A549 (cell line): ENCODE measurements around the gene AHCYL2. TPM values are rescaled to one million over a fixed set of nuclear protein-coding genes. Genes with fewer than 3 reads are reported as not detected.
"Not testable (repeated sequence)": the region's sequence is repeated elsewhere in the genome, so short reads cannot be mapped to it uniquely, and the experiment has no call there.

Experiments
- ATAC-seq, 2 experiments: fragments of 200-7000 bp in 1 of 2; fragments of >200 bp in 1 of 2; cut with Nextera tagmentation in 1 of 2; cut with Tn5 transposase in 1 of 2; 3 replicates each; pipeline versions ENCODE4 v1.8.0 to v1.9.1; 2018 to 2020; ENCODE audit warnings: mild to moderate bottlenecking in 1 of 2, moderate library complexity in 1 of 2
- CTCF ChIA-PET: fragments of 300-600 bp; sonication (Branson Sonifier 250); formaldehyde crosslinking; extraction: SDS; loops from one replicate; lab custom pipeline; 2021; ENCODE audit warnings: antibody characterized with exemption, inconsistent platforms; lab: Yijun Ruan, JAX
- POLR2A ChIA-PET: fragments of 350-600 bp; formaldehyde crosslinking; extraction: SDS; loops from one replicate; lab custom pipeline; 2021; ENCODE audit warnings: antibody characterized with exemption, inconsistent platforms; lab: Yijun Ruan, JAX
- DNase-seq, 2 experiments: peaks; one replicate each; pipeline versions ENCODE4 v3.0.0 to v3.0.0-alpha.2; 2011 to 2016; ENCODE audit warnings: low read depth in 1 of 2, low spot score in 1 of 2
- FAIRE-seq: peaks from 2 replicates; lab custom pipeline; 2011; peaks lifted over from hg19 to GRCh38; lab: Jason Lieb, UNC
- H3K27ac ChIP-seq, 2 experiments: fragments of >200 bp; sonication (Bioruptor Twin); formaldehyde crosslinking; 3 replicates each; pipeline ENCODE4 v1.5.1; 2016 to 2017
- H3K4me1 ChIP-seq: fragments of >200 bp; sonication (Bioruptor Twin); formaldehyde crosslinking; 3 replicates; pipeline ENCODE4 v1.6.1; 2016
- H3K4me2 ChIP-seq: fragments of >200 bp; sonication (Bioruptor Twin); formaldehyde crosslinking; 3 replicates; pipeline ENCODE4 v1.6.1; 2016
- H3K4me3 ChIP-seq: fragments of >200 bp; sonication (Bioruptor Twin); formaldehyde crosslinking; 3 replicates; pipeline ENCODE4 v1.5.1; 2016
- H3K9me3 ChIP-seq: fragments of >200 bp; sonication (Bioruptor Twin); formaldehyde crosslinking; 3 replicates; pipeline ENCODE4 v1.6.1; 2016
- ATOH8 ChIP-seq: fragments of 250-450 bp; sonication (Bioruptor Pico); IDR thresholded peaks from 2 replicates; pipeline ENCODE4 v1.5.0; 2020; ENCODE audit warnings: low read depth, mild to moderate bottlenecking, moderate library complexity
- BCL3 ChIP-seq: fragments of >200 bp; sonication (Bioruptor Twin); formaldehyde crosslinking; IDR thresholded peaks from 3 replicates; pipeline ENCODE4 v1.6.1; 2016
- BHLHE40 ChIP-seq: IDR thresholded peaks from 2 replicates; pipeline ENCODE4 v1.6.1; 2012; ENCODE audit warnings: low read depth, low read length, inconsistent platforms
- CBX2 ChIP-seq: fragments of 200-600 bp; sonication (generic); IDR thresholded peaks from 2 replicates; pipeline ENCODE4 v1.6.1; 2016; ENCODE audit warnings: low read depth, mild to moderate bottlenecking, borderline replicate concordance
- CBX8 ChIP-seq: fragments of 200-600 bp; sonication (generic); IDR thresholded peaks from 2 replicates; pipeline ENCODE4 v1.6.1; 2016
- CEBPB ChIP-seq, 2 experiments: fragments of >200 bp in 1 of 2; sonication (Bioruptor Twin) in 1 of 2; formaldehyde crosslinking in 1 of 2; IDR thresholded peaks; 2 replicates each; pipeline ENCODE4 v1.6.1; 2012 to 2016
- CHD4 ChIP-seq: fragments of 200-600 bp; sonication (generic); IDR thresholded peaks from 2 replicates; pipeline ENCODE4 v1.6.1; 2016; ENCODE audit warnings: antibody characterized with exemption, mild to moderate bottlenecking, borderline replicate concordance
- E2F6 ChIP-seq: IDR thresholded peaks from 2 replicates; pipeline ENCODE4 v1.6.1; 2012; ENCODE audit warnings: low read depth, borderline replicate concordance
- EHMT2 ChIP-seq: fragments of 200-600 bp; sonication (generic); IDR thresholded peaks from 2 replicates; pipeline ENCODE4 v1.6.1; 2016; ENCODE audit warnings: antibody characterized with exemption, low read depth, mild to moderate bottlenecking, moderate library complexity
- ELK1 ChIP-seq: fragments of 150-350 bp; IDR thresholded peaks from 2 replicates; pipeline ENCODE4 v1.6.1; 2014; ENCODE audit warnings: low read depth, mild to moderate bottlenecking, low read length
- ESRRA ChIP-seq: fragments of 150-350 bp; IDR thresholded peaks from 2 replicates; pipeline ENCODE4 v1.6.1; 2014; ENCODE audit warnings: mild to moderate bottlenecking, low read length, borderline replicate concordance
- FOSB ChIP-seq: fragments of 250-450 bp; sonication (Bioruptor Pico); IDR thresholded peaks from 2 replicates; pipeline ENCODE4 v1.5.0; 2020; ENCODE audit warnings: mild to moderate bottlenecking, moderate library complexity
- FOSL2 ChIP-seq, 2 experiments: fragments of 450-650 bp in 1 of 2; fragments of >200 bp in 1 of 2; sonication (Bioruptor Twin) in 1 of 2; formaldehyde crosslinking; IDR thresholded peaks; 2 replicates each; pipeline versions ENCODE4 v1.5.0 to v1.6.1; 2016 to 2020; ENCODE audit warnings: mild to moderate bottlenecking in 1 of 2, moderate library complexity in 1 of 2
- HEYL ChIP-seq: fragments of 250-450 bp; sonication (Bioruptor Pico); IDR thresholded peaks from 2 replicates; pipeline ENCODE4 v1.8.0; 2021; ENCODE audit warnings: mild to moderate bottlenecking, moderate library complexity
- HMGXB4 ChIP-seq: fragments of 250-450 bp; sonication (Bioruptor Pico); IDR thresholded peaks from 2 replicates; pipeline ENCODE4 v1.5.0; 2021; ENCODE audit warnings: mild to moderate bottlenecking, moderate library complexity, borderline replicate concordance
- JUN ChIP-seq, 2 experiments: fragments of >200 bp; sonication (Bioruptor Twin); formaldehyde crosslinking; IDR thresholded peaks; 2 replicates in 1 of 2; 3 replicates in 1 of 2; pipeline ENCODE4 v1.6.1; 2016 to 2017
- KDM1A ChIP-seq: fragments of 200-600 bp; sonication (generic); IDR thresholded peaks from 2 replicates; pipeline ENCODE4 v1.6.1; 2016; ENCODE audit warnings: low read depth, mild to moderate bottlenecking
- MYC ChIP-seq: IDR thresholded peaks from 2 replicates; pipeline ENCODE4 v1.6.1; 2012; ENCODE audit warnings: mild to moderate bottlenecking, inconsistent platforms, low read length, improper control_type of control experiment, borderline replicate concordance
- PBX3 ChIP-seq: IDR thresholded peaks from 2 replicates; pipeline ENCODE4 v1.6.1; 2012
- REST ChIP-seq: fragments of 200-600 bp; sonication (generic); IDR thresholded peaks from 2 replicates; pipeline ENCODE4 v1.6.1; 2016; ENCODE audit warnings: antibody characterized with exemption, mild to moderate bottlenecking, moderate library complexity
- ZC3H11A ChIP-seq: fragments of 450-650 bp; IDR thresholded peaks from 2 replicates; pipeline ENCODE4 v1.6.1; 2014; ENCODE audit warnings: antibody characterized with exemption, mild to moderate bottlenecking
- ZNF302 ChIP-seq: fragments of 250-450 bp; sonication (Bioruptor Pico); IDR thresholded peaks from 2 replicates; pipeline ENCODE4 v1.9.0; 2021; ENCODE audit warnings: inconsistent platforms, mild to moderate bottlenecking, moderate library complexity
- whole genome bisulfite sequencing: methylation state at CpG from one replicate; pipeline ENCODE4 v1.1.6; 2017; ENCODE audit errors: missing lambda C conversion rate; 5-methylcytosine and 5-hydroxymethylcytosine counted together
- polyA plus RNA-seq, 4 experiments: library from polyadenylated mRNA; depleted of rRNA in 3 of 4; stranded (reverse); fragments of >200 nt; fragmentation: RNase III in 1 of 4; extraction: RNeasy Plus Mini Kit Qiagen cat#74134 plus additional on column Dnase treatment in 1 of 4; gene quantifications; 2 replicates in 3 of 4; 3 replicates in 1 of 4; pipeline ENCODE4 v1.2.3, GENCODE V29; 2011 to 2017

Gene AHCYL2
- polyA plus RNA-seq, 2 of the 4 experiments (the other 2 are of a cell fraction) = 10.8 to 25.9 TPM

GRCh38 chr7:129299889-129300288 is 75.1 kb downstream of the AHCYL2 start:
- TF ChIP-seq MYC (no peak), CHD4 (no peak), REST (no peak), ATOH8 (CRISPR knock-in tag) (no peak), CEBPB (IDR thresholded peaks at IDR 0.05) (peak; percentile 66 to 79; a peak in 3 of 4 replicates)
- no peak overlapping the region for H3K4me3 ChIP-seq
- peaks cover 10% of the 10 kb centered on the region; the same call in 1 of the 3 replicates for H3K9me3 ChIP-seq
- no peak overlapping the region for H3K27ac ChIP-seq
- 73% methylated on average over 3 of the region's 3 CpGs for WGBS
- no peaks in the 10 kb centered on the region for H3K4me1 ChIP-seq
- FAIRE-seq (no peak), DNase-seq (no peak), ATAC-seq (no peak)
- POLR2A ChIA-PET = no interaction called here
- H3K4me2 ChIP-seq = no peak overlapping the region
- CTCF ChIA-PET = interaction anchor here (0.7 to 8.2 kb wide), 3 partner anchors 66 to 96 kb away, joined by 3 to 203 read pairs (median 9); no protein-coding TSS in a partner anchor

- peak; percentile 44; the same call in 1 of the 2 replicates for TF ChIP-seq KDM1A
- H3K27ac ChIP-seq, DNase-seq, FAIRE-seq, ATAC-seq, POLR2A ChIA-PET, H3K4me2 ChIP-seq, H3K4me1 ChIP-seq, H3K4me3 ChIP-seq, H3K9me3 ChIP-seq: not testable (repeated sequence)
- WGBS = 88% methylated on average over 1 of the region's 1 CpG
- CTCF ChIA-PET = interaction anchor here (1.7 kb wide), 1 partner anchor 82 kb away, joined by 19 read pairs; no protein-coding TSS in a partner anchor
Observed at GRCh38 chr7:129300299-129300698, 75.5 kb downstream of the AHCYL2 start.

GRCh38 chr7:129307592-129307991 is 82.8 kb downstream of the AHCYL2 start:
- FAIRE-seq = no peak
- ChIA-PET POLR2A (no interaction called here), CTCF (interaction anchor here (1.6 to 1.8 kb wide), 2 partner anchors 9 to 89 kb away, joined by 5 to 6 read pairs; no protein-coding TSS in a partner anchor)

More at GRCh38 chr7:129307592-129307991, 82.8 kb downstream of the AHCYL2 start:
- H3K9me3 ChIP-seq = no peaks in the 10 kb centered on the region
- no peak overlapping the region for H3K4me2 ChIP-seq
- DNase-seq (no peak), ATAC-seq (no peak)
- no peaks in the 10 kb centered on the region for H3K4me1 ChIP-seq
- no peak overlapping the region for H3K4me3 ChIP-seq
- TF ChIP-seq CBX8 = no peak
- TF ChIP-seq CBX2 = no peak
- no peak for TF ChIP-seq HMGXB4 (CRISPR knock-in tag)
- no peak for TF ChIP-seq ZNF302 (CRISPR knock-in tag)
- no peak for TF ChIP-seq ESRRA
- TF ChIP-seq BCL3 = no peak
- TF ChIP-seq PBX3 = no peak
- TF ChIP-seq HEYL = no peak
- TF ChIP-seq CHD4 = no peak
- TF ChIP-seq JUN (IDR thresholded peaks at IDR 0.05) = no peak
- TF ChIP-seq E2F6 = no peak
- TF ChIP-seq FOSL2 (IDR thresholded peaks at IDR 0.05) = no peak
- no peak for TF ChIP-seq FOSL2 (CRISPR knock-in tag; IDR thresholded peaks at IDR 0.05)
- no peak for TF ChIP-seq ELK1
- no peak for TF ChIP-seq ZC3H11A
- no peak for TF ChIP-seq EHMT2
- no peak for TF ChIP-seq FOSB (CRISPR knock-in tag)
- TF ChIP-seq KDM1A = no peak
- TF ChIP-seq BHLHE40 = no peak
- H3K27ac ChIP-seq = no peak overlapping the region
- WGBS = 96% methylated on average over 3 of the region's 3 CpGs
